ENCODE data around the gene CYP1A1. TPM values are rescaled to one million over a fixed set of nuclear protein-coding genes. Genes with fewer than 3 reads are reported as not detected.

CYP1A1 gene
- total and polyA plus RNA-seq, 2 donors (not counting 1 experiment from before 2014, with no cell fraction given) = under 0.01 TPM; not detected in 1

GRCh38 chr15:74762791-74763150 lies 37.4 kb upstream of the CYP1A1 start:
- Histone ChIP-seq H2AFZ (ENCODE audit: low read length) (no peak overlapping the region), H3K36me3 (ENCODE audit: control insufficient read depth, insufficient read depth, low read length) (no peaks in the 10 kb centered on the region), H3K4me1 (ENCODE audit: control insufficient read depth, extremely low read depth, insufficient read depth, low read length) (no peaks in the 10 kb centered on the region), H3K4me2 (ENCODE audit: extremely low read depth, insufficient read depth, low read length) (no peak overlapping the region), H3K9ac (ENCODE audit: insufficient read depth, low read length) (no peak overlapping the region), H3K27me3 (ENCODE audit: control insufficient read depth, insufficient read depth, low read length) (peaks cover 8% of the 10 kb centered on the region), H3K4me3 (replicated peaks in 1 of 4; ENCODE audit: control extremely low read depth in 1 of 4, insufficient read depth in 1 of 4, low read depth in 3 of 4, low read length in 4 of 4) (no peak overlapping the region), H4K20me1 (ENCODE audit: control insufficient read depth, extremely low read depth, insufficient read depth, low read length) (no peaks in the 10 kb centered on the region), H3K79me2 (ENCODE audit: control insufficient read depth, insufficient read depth, low read length) (no peaks in the 10 kb centered on the region), H3K9me3 (ENCODE audit: control insufficient read depth, insufficient read depth, low read depth, low read length) (no peaks in the 10 kb centered on the region), H3K27ac (ENCODE audit: insufficient read depth, low read length) (no peak overlapping the region)
- DNase-seq (ENCODE audit: low read depth in 2 of 2) = no peak
- TF ChIP-seq EZH2 (IDR thresholded peaks at IDR 0.05; ENCODE audit: low read length, missing control alignments) = no peak
- TF ChIP-seq CTCF (conservative IDR thresholded peaks at IDR 0.05 in 1 of 2, IDR thresholded peaks at IDR 0.05 in 1 of 2; ENCODE audit: low read depth in 1 of 2, low read length in 2 of 2) = no peak

GRCh38 chr15:74758736-74759135 lies 33.4 kb upstream of the CYP1A1 start:
- H3K79me2 ChIP-seq (ENCODE audit: control insufficient read depth, insufficient read depth, low read length) = no peaks in the 10 kb centered on the region
- no peak overlapping the region for H3K27ac ChIP-seq (ENCODE audit: insufficient read depth, low read length)
- H3K9ac ChIP-seq (ENCODE audit: insufficient read depth, low read length) = no peak overlapping the region
- TF ChIP-seq EZH2 (IDR thresholded peaks at IDR 0.05; ENCODE audit: low read length, missing control alignments) = no peak
- no peak overlapping the region for H3K4me3 ChIP-seq (replicated peaks in 1 of 4; ENCODE audit: control extremely low read depth in 1 of 4, insufficient read depth in 1 of 4, low read depth in 3 of 4, low read length in 4 of 4)
- DNase-seq (ENCODE audit: low read depth in 2 of 2) = no peak
- H4K20me1 ChIP-seq (ENCODE audit: control insufficient read depth, extremely low read depth, insufficient read depth, low read length) = no peaks in the 10 kb centered on the region
- H3K9me3 ChIP-seq (ENCODE audit: control insufficient read depth, insufficient read depth, low read depth, low read length) = no peaks in the 10 kb centered on the region
- peaks cover 8% of the 10 kb centered on the region for H3K27me3 ChIP-seq (ENCODE audit: control insufficient read depth, insufficient read depth, low read length)
- H3K4me2 ChIP-seq (ENCODE audit: extremely low read depth, insufficient read depth, low read length) = no peak overlapping the region
- no peaks in the 10 kb centered on the region for H3K4me1 ChIP-seq (ENCODE audit: control insufficient read depth, extremely low read depth, insufficient read depth, low read length)
- no peaks in the 10 kb centered on the region for H3K36me3 ChIP-seq (ENCODE audit: control insufficient read depth, insufficient read depth, low read length)
- no peak overlapping the region for H2AFZ ChIP-seq (ENCODE audit: low read length)

GRCh38 chr15:74754593-74755215 lies 29.4 kb upstream of the CYP1A1 start:
- no peak overlapping the region for H3K4me3 ChIP-seq (replicated peaks in 1 of 4; ENCODE audit: control extremely low read depth in 1 of 4, insufficient read depth in 1 of 4, low read depth in 3 of 4, low read length in 4 of 4)
- no peak for TF ChIP-seq EZH2 (IDR thresholded peaks at IDR 0.05; ENCODE audit: low read length, missing control alignments)
- no peak for TF ChIP-seq CTCF (conservative IDR thresholded peaks at IDR 0.05 in 1 of 2, IDR thresholded peaks at IDR 0.05 in 1 of 2; ENCODE audit: low read depth in 1 of 2, low read length in 2 of 2)
- H3K27me3 ChIP-seq (ENCODE audit: control insufficient read depth, insufficient read depth, low read length) = peaks cover 11% of the 10 kb centered on the region
- H3K27ac ChIP-seq (ENCODE audit: insufficient read depth, low read length) = no peak overlapping the region
- H3K4me2 ChIP-seq (ENCODE audit: extremely low read depth, insufficient read depth, low read length) = no peak overlapping the region
- no peak for DNase-seq (ENCODE audit: low read depth in 2 of 2)
- H3K79me2 ChIP-seq (ENCODE audit: control insufficient read depth, insufficient read depth, low read length) = no peaks in the 10 kb centered on the region
- H2AFZ ChIP-seq (ENCODE audit: low read length) = no peak overlapping the region
- H3K4me1 ChIP-seq (ENCODE audit: control insufficient read depth, extremely low read depth, insufficient read depth, low read length) = no peaks in the 10 kb centered on the region
- no peaks in the 10 kb centered on the region for H3K36me3 ChIP-seq (ENCODE audit: control insufficient read depth, insufficient read depth, low read length)
- no peak overlapping the region for H3K9ac ChIP-seq (ENCODE audit: insufficient read depth, low read length)
- no peaks in the 10 kb centered on the region for H3K9me3 ChIP-seq (ENCODE audit: control insufficient read depth, insufficient read depth, low read depth, low read length)
- H4K20me1 ChIP-seq (ENCODE audit: control insufficient read depth, extremely low read depth, insufficient read depth, low read length) = no peaks in the 10 kb centered on the region

Measured in fibroblast of lung (primary cell).